Breast epithelium (tissue), 4 donors: ENCODE data around the gene ADH1C. TPM values are rescaled to one million over a fixed set of nuclear protein-coding genes. Genes with fewer than 3 reads are reported as not detected.

Experiments used
- DNase-seq, 2 donors: peaks; one replicate each; pipeline ENCODE4 v3.0.0-alpha.2; 2019; ENCODE audit warnings: low spot score in 2 of 2
- H3K27ac ChIP-seq, 2 donors: fragments of 200-600 bp; sonication (generic) in 1 of 2; one replicate each; pipeline ENCODE4 v1.5.1; 2016 to 2019; ENCODE audit warnings: mild to moderate bottlenecking in 1 of 2
- H3K27me3 ChIP-seq, 2 donors: fragments of 200-600 bp; sonication (generic) in 1 of 2; one replicate each; pipeline versions ENCODE4 v1.5.1 to v1.6.0; 2017 to 2019; ENCODE audit warnings: control low read depth in 1 of 2, mild to moderate bottlenecking in 1 of 2
- H3K36me3 ChIP-seq: fragments of 200-600 bp; one replicate; pipeline ENCODE4 v1.5.1; 2019
- H3K4me1 ChIP-seq, 2 donors: fragments of 200-600 bp; sonication (generic); one replicate each; pipeline ENCODE4 v1.5.1; 2016 to 2019; ENCODE audit warnings: control low read depth in 1 of 2
- H3K4me3 ChIP-seq, 3 donors: fragments of 200-600 bp; sonication (generic); 1 replicate in 2 of 3; 2 replicates in 1 of 3; pipeline ENCODE4 v1.5.1; 2016 to 2019; ENCODE audit warnings: mild to moderate bottlenecking in 3 of 3, moderate library complexity in 2 of 3
- H3K9me3 ChIP-seq, 2 donors: fragments of 200-600 bp; sonication (generic) in 1 of 2; one replicate each; pipeline ENCODE4 v1.5.1; 2016 to 2019; ENCODE audit warnings: control low read depth in 1 of 2
- CTCF ChIP-seq, 3 donors: fragments of 450-650 bp; IDR thresholded peaks; one replicate each; pipeline ENCODE4 v1.5.1; 2016 to 2017; ENCODE audit warnings: antibody characterized with exemption in 3 of 3, mild to moderate bottlenecking in 3 of 3, moderate library complexity in 3 of 3
- POLR2A ChIP-seq: fragments of 450-650 bp; IDR thresholded peaks from one replicate; pipeline ENCODE4 v1.6.1; 2016; ENCODE audit warnings: antibody characterized with exemption, mild to moderate bottlenecking, moderate library complexity
- POLR2AphosphoS5 ChIP-seq, 3 donors: sonication (generic); formaldehyde crosslinking; IDR thresholded peaks; one replicate each; pipeline ENCODE4 v1.6.1; 2017; ENCODE audit warnings: antibody characterized with exemption in 3 of 3
- intact Hi-C: fragments of 100-400 bp; cut with DNase I; formaldehyde crosslinking; loops from one replicate; pipeline ENCODE4 v1.15.1; 2023; ENCODE audit warnings: low total_unique reads
- total RNA-seq, 3 donors: library from RNA; depleted of rRNA; stranded (reverse); fragments of >200 nt; gene quantifications; one replicate each; pipeline ENCODE4 v1.1.0, GENCODE V29; 2016

ADH1C gene
- total RNA-seq, 3 donors from 2014 or later, result 8.8 to 50.1 (median 31.8) TPM

- intact Hi-C loops, result no loop called here
- TF ChIP-seq CTCF (IDR thresholded peaks at IDR 0.05) (no peak), POLR2A (no peak), POLR2AphosphoS5 (IDR thresholded peaks at IDR 0.05) (no peak)
- Histone ChIP-seq H3K4me1 (no peaks in the 10 kb centered on the region), H3K4me3 (no peak overlapping the region), H3K27ac (peak overlapping the region; percentile 61 to 88), H3K36me3 (no peaks in the 10 kb centered on the region), H3K27me3 (no peaks in the 10 kb centered on the region), H3K9me3 (peaks cover 0 to 17% of the 10 kb centered on the region in 2 donors)
- DNase-seq, result no peak
Observed at GRCh38 chr4:99394896-99395295, 42.4 kb upstream of the ADH1C start.

GRCh38 chr4:99390055-99390454, 37.5 kb upstream of the ADH1C start:
- Histone ChIP-seq H3K9me3 (peaks cover 5 to 22% of the 10 kb centered on the region in 2 donors), H3K4me3 (no peak overlapping the region), H3K4me1 (no peaks in the 10 kb centered on the region), H3K36me3 (no peaks in the 10 kb centered on the region), H3K27ac (peak overlapping the region in 1 of 2 donors; percentile 51), H3K27me3 (no peaks in the 10 kb centered on the region)
- DNase-seq, result no peak
- TF ChIP-seq CTCF (IDR thresholded peaks at IDR 0.05) (no peak), POLR2AphosphoS5 (IDR thresholded peaks at IDR 0.05) (no peak), POLR2A (no peak)
- intact Hi-C loops, result no loop called here

- intact Hi-C loops, result no loop called here
- H3K27me3 ChIP-seq, result no peaks in the 10 kb centered on the region
- DNase-seq, result no peak
- H3K4me3 ChIP-seq, result no peak overlapping the region
- H3K27ac ChIP-seq, result peak overlapping the region; percentile 51 to 79
- TF ChIP-seq CTCF (IDR thresholded peaks at IDR 0.05), result no peak
- no peak for TF ChIP-seq POLR2A
- TF ChIP-seq POLR2AphosphoS5 (IDR thresholded peaks at IDR 0.05), result no peak
- peaks cover 5 to 22% of the 10 kb centered on the region in 2 donors for H3K9me3 ChIP-seq
- H3K36me3 ChIP-seq, result no peaks in the 10 kb centered on the region
- H3K4me1 ChIP-seq, result no peaks in the 10 kb centered on the region
Observed at GRCh38 chr4:99389606-99390005, 37.1 kb upstream of the ADH1C start.

GRCh38 chr4:99383833-99384392, 31.4 kb upstream of the ADH1C start:
- peak overlapping the region; percentile 71 to 84 for H3K27ac ChIP-seq
- DNase-seq, result no peak

More at GRCh38 chr4:99383833-99384392, 31.4 kb upstream of the ADH1C start:
- no peaks in the 10 kb centered on the region for H3K9me3 ChIP-seq
- no peaks in the 10 kb centered on the region for H3K4me1 ChIP-seq
- H3K36me3 ChIP-seq, result no peaks in the 10 kb centered on the region
- no peaks in the 10 kb centered on the region for H3K27me3 ChIP-seq
- TF ChIP-seq POLR2A (no peak), CTCF (IDR thresholded peaks at IDR 0.05) (no peak), POLR2AphosphoS5 (IDR thresholded peaks at IDR 0.05) (peak; percentile 29 to 98 (median 78))
- H3K4me3 ChIP-seq, result no peak overlapping the region
- intact Hi-C loops, result no loop called here
